HCT116 (cell line): ENCODE data around the gene TTC17.

Source experiments
- EZH2phosphoT487 ChIP-seq: fragments of 200-600 bp; IDR thresholded peaks from 2 replicates; pipeline ENCODE4 v1.6.1; 2018; ENCODE audit warnings: antibody characterized with exemption, borderline replicate concordance
- POLR2A ChIP-seq: IDR thresholded peaks from 2 replicates; pipeline ENCODE4 v1.7.0; 2011; ENCODE audit warnings: borderline replicate concordance; ENCODE audit not compliant: insufficient read depth, insufficient read length; ENCODE audit errors: extremely low read depth
- ZNF274 ChIP-seq: fragments of 200-500 bp; sonication (Bioruptor generic); IDR thresholded peaks from 2 replicates; pipeline ENCODE4 v1.6.1; 2014; ENCODE audit warnings: mild to moderate bottlenecking, low read depth, low read length, inconsistent platforms
- TF ChIP-seq, protein P1 (sequence below), 3 experiments: fragments of 200-600 bp in 1 of 3; sonication (generic) in 1 of 3; IDR thresholded peaks in 2 of 3; conservative IDR thresholded peaks in 1 of 3; 2 replicates each; pipeline ENCODE4 v1.5.1; 2012 to 2017; ENCODE audit warnings: low read depth in 2 of 3, low read length in 2 of 3, antibody characterized with exemption in 1 of 3, borderline replicate concordance in 1 of 3, control low read depth in 1 of 3, mild to moderate bottlenecking in 1 of 3, mixed read lengths in 1 of 3, mixed run types in 1 of 3, moderate library complexity in 1 of 3; ENCODE audit not compliant: insufficient read depth in 1 of 3

GRCh38 chr11:43404836-43405479 lies 46.2 kb downstream of the TTC17 start:
- TF ChIP-seq, protein P1, sequence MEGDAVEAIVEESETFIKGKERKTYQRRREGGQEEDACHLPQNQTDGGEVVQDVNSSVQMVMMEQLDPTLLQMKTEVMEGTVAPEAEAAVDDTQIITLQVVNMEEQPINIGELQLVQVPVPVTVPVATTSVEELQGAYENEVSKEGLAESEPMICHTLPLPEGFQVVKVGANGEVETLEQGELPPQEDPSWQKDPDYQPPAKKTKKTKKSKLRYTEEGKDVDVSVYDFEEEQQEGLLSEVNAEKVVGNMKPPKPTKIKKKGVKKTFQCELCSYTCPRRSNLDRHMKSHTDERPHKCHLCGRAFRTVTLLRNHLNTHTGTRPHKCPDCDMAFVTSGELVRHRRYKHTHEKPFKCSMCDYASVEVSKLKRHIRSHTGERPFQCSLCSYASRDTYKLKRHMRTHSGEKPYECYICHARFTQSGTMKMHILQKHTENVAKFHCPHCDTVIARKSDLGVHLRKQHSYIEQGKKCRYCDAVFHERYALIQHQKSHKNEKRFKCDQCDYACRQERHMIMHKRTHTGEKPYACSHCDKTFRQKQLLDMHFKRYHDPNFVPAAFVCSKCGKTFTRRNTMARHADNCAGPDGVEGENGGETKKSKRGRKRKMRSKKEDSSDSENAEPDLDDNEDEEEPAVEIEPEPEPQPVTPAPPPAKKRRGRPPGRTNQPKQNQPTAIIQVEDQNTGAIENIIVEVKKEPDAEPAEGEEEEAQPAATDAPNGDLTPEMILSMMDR (IDR thresholded peaks at IDR 0.05 in 2 of 3, conservative IDR thresholded peaks at IDR 0.05 in 1 of 3; ENCODE audit: borderline replicate concordance in 1 of 3, insufficient read depth in 1 of 3, low read depth in 2 of 3, low read length in 2 of 3), result no peak
- no peak for TF ChIP-seq POLR2A
- TF ChIP-seq EZH2phosphoT487, result no peak
- TF ChIP-seq ZNF274, result no peak
